GM21576 (cell line): Measurements from ENCODE around the gene DHRS1.
A peak's percentile ranks its signal among the peaks of the same experiment; 100 is the strongest.

ENCODE experiments used
- ATAC-seq: cut with Tn5 transposase; IDR thresholded peaks from one replicate; pipeline ENCODE4 v1.9.1; 2021; ENCODE audit warnings: mild to moderate bottlenecking, moderate library complexity; ENCODE audit not compliant: unreplicated experiment

The DHRS1 gene

DNA sequence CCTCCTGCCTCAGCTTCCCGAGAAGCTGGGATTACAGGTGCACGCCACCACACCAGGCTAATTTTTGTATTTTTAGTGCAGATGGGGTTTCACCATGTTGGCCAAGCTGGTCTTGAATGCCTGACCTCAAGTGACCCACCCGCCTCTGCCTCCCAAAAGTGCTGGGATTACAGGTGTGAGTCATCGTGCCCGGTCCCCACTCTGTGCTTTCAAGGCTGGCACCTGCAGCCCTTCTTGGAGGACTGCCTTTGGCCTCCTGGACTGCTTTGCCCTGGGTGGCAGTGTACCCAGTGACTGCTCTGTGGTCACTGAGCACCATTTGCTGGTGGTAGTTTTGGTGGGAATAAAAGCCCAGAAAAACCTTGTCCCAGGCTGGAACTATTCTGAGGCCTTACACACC is 12.6 kb downstream of the DHRS1 start:
- no peak for ATAC-seq

DNA sequence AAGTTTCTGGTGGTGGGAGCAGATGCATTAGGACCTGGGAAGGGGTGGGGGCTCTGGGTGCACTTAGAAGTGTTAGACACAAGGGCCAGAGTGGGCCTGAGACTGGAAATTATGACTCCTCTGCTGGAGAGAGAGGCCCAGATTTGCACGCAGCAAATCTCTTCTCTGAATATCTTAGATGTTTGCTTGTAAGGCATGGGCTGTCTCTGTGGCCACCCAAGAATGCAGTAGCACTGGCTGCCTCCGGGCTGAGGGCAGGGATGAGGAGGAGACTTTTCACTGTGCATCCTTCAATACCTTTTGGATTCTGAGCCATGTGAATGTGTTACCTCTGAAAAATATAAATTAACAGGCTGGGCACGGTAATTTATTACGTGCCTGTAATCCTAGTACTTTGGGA is 14.2 kb downstream of the DHRS1 start:
- ATAC-seq = no peak

- ATAC-seq = no peak
Measured at GRCh38 chr14:24284501-24285035, 15.0 kb downstream of the DHRS1 start.

DNA sequence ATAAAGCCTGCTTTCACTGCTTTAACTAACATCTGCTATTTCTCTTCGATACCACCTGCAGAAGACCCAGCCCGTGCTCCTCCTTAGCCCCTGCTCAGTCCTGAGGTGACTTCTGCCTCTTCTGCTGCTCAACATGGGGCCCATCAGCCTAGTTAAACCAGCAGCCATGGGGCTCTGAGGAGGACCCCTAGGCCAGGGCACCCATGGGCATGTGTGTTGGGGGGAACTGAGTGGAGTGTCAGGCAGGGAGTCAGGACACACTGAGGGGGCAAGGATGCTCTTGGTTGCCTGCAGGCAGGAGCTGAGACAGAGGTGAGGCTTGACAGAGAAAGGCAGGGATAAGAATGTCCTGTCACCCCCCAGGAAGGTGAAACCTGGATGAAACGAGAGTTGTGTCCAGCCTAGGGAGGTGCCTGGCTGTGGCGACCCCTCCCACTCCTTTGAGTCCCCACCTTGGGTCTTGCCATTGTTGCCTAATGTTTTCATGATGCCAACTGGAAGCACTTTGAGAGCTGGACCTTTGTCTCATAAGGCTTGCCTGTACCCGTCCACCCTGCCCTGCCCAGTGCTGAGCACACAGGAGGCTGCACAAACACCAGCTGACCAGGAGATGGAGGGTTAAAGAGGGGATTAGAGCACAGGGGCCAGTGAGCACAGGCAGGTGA is 15.7 kb downstream of the DHRS1 start:
- ATAC-seq = no peak

- ATAC-seq = no peak
Measured at GRCh38 chr14:24282736-24283135, 16.8 kb downstream of the DHRS1 start.

DNA sequence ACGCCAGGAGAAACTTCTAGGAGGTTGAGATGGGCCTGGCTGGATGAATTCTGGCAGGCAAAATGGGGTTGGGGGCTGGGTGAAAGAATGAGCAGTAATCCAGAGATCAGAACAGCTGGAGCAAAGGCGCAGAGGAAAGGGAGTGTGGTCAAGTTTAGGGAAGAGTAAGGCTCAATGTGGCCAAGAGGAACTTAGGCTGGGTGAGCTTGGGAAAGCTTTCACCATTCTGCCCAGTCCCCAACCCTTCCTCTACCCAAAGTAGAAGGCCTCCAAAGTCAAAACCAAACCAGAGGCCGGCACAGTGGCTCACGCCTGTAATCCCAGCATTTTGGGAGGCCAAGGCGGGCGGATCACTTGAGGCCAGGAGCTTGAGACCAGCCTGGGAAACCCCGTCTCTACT is 17.9 kb downstream of the DHRS1 start:
- no peak for ATAC-seq

- ATAC-seq = no peak
Measured at GRCh38 chr14:24280797-24281460, 18.7 kb downstream of the DHRS1 start.

DNA sequence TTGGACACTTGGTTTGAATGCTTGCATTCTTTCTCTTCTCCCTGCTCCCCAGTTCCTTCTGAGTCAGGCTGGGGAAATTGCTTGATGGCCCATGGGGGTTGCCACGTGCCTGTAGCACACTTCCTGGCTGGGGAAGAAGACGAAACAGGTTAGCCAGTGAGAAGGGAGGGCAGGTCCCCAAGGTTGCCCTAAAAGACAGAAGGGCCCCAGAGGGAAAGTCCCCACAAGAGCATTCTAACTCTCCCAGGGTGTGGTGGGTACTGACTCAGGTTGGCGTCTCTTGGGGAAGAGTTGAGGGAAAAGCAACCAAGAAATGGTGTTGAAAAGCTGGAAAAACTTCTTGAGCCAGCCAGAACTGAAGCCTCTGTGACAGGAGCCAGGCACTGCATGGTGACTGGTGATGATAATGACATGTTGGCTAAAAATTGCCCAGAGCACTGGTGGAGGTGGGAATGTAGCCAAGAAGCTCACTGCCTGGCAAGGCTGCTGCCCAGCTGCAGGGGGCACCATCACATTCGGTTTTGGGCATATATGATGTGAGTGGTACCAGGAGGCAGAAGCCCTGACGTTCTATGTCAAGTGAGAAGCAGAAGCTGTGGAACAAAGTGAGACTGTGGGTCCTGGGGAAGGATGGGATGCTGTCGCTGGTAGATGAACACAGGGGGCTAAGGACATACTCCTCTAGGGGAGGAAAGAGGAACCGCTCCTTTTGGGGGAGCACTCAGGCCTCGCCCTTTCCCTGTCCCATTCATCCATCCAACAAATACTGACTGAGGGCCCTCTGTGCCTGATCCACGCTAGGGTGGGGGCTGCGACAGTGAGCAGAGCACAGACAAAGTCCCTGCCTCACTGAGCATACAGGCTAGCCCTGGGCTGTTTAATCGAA is 20.0 kb downstream of the DHRS1 start:
- ATAC-seq = peak; percentile 66

GRCh38 chr14:24278424-24278823 is 21.2 kb downstream of the DHRS1 start:
- ATAC-seq = no peak

GRCh38 chr14:24277606-24278321 is 21.8 kb downstream of the DHRS1 start:
- no peak for ATAC-seq

DNA sequence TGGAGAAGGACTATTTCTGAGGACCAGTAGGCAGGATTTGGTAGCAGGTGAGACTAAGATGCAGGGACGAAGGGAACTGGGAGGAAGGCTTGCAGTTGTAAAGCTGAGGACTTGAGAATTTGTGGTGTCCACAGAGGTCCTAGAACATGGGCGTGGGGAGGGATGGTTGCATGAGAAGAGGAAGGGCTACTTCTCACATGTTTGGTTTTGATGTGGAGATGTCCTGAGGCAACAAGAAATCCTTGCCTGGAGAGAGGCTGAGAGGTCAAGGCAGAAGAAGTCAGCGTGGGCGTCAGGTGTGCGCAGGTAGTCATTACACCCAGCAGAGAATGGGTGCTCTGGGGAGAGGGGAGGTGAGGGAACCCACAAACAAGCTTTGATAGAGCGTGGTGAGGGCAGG is 22.5 kb downstream of the DHRS1 start:
- no peak for ATAC-seq

DNA sequence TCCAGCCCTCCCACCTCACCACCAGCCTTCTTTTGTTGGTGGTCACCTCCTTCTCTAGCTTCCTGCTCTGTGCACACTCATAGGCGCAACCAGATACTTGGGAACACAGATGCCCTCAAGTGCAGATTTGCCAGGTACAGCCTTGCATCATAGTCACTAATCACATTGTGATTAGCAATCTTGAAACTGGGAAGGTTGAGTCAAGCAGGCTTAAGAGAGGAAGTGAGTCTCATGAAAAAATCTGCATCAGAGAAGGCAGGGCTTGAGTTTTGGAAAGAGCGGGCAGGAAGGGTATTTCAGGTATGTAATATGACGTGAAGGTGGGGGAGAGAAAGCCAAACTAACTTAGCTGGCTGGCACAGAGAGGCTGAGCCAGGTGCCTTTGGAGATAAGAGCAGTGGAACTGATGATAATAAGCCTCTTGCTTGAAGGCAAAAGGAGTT is 25.5 kb downstream of the DHRS1 start:
- ATAC-seq = peak; percentile 44

DNA sequence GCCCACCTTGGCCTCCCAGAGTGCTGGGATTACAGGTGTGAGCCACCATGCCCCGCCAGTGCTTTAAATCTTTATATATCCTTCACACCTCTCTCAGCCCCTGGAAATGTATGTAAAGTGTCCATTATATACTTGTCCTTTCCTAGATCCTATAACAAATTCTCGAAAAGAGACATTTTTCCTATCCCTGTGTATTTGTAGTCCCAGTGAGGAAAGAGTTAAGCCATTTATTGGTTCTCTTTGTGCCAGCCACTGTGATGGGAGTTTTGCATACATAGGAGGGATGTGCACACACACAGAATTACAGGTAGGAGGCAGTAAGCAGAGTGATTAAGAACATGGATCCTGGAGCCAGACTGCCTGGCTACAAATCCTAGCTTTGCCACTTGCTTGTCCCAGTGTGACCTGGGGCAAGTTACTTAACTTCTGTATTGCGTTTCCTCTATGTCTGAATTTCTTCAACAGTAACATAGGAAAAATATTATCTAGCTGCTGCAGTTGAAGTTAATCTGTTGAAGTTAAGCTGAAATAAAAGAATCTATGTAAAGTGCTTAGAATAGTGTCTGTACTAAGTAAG is 26.1 kb downstream of the DHRS1 start:
- ATAC-seq = no peak

DNA sequence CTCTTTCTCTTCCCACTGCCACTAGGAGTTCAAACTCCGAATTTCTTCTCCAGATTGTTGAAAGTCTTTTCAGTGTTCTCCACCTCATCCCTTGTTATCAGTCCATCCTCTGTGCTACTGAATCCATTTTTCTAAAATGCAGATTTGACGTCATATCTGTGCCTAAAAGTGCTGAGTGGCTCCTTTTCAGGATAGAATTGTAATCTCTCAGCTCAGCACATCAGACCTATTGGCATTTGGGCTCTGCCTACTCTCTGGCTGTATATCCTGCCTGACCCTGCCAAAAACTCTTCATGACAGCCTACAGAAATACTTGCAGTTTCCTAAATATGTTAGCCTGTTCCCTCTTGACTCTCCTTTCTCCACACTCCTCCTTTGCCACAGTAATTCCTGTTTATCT is 27.1 kb downstream of the DHRS1 start:
- no peak for ATAC-seq

DNA sequence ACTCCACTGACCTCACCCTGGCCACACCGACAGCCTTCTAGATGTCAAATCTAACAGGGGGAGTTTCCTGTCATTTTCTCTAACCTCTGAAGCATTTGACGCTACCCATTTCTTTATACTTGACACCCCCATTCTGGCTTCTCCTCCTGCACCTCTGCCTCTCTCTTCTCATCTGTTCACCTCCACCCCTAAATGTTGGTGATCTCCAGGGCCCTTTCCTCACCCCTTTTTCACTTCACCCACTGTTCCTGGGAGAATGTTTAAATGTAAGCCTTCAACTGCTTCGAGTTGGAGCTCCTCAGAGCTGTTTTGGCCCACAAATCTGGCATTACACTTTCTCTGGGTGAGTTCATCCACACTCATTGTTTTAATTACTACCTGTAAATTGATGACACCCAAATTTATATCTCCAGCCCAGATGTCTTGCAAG is 27.7 kb downstream of the DHRS1 start:
- no peak for ATAC-seq

DNA sequence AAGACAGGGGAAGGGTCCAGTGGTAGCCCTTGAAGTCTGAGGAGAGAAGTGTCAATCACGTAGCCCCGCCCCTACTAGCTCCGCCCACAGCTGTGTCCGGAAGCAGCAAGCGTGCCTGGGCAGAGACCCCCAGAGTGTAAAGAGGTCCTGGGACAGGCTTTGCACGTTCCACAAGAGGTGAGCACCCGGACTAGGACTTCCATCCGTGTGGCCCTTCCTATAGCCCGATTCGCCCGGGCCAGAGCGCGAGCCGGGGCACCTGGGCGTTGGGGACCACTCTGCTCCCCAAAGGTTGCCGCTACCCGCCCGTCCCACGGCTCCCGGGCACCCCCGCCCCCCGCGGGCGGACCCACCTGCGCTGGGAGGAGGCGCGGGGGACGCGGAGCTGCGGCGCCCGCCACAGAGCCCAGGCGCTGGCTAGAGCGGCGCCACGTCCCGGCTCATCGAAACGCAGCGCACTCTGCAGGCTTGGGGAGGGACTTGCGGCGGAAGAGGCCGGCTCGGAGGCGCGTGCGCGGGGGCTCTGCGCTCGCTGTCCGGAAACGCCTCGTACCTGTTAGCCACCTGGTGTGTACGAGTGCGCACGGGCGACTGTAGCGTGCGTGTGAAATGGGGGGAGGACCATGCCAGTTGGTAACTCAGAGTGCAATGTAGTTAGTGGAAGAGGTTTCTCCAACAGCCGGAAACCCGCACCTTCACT is 28.3 kb downstream of the DHRS1 start, which contains the start of gene RABGGTA:
TSS of gene RABGGTA (minus strand) at position 464 of the 700 bp plus-strand sequence. CDS start 482 bp downstream, outside the sequence.
- peak; percentile 78 for ATAC-seq

GRCh38 chr14:24270537-24271133 is 28.9 kb downstream of the DHRS1 start:
- no peak for ATAC-seq

- no peak for ATAC-seq
Measured at GRCh38 chr14:24269910-24270536, 29.6 kb downstream of the DHRS1 start.

DNA sequence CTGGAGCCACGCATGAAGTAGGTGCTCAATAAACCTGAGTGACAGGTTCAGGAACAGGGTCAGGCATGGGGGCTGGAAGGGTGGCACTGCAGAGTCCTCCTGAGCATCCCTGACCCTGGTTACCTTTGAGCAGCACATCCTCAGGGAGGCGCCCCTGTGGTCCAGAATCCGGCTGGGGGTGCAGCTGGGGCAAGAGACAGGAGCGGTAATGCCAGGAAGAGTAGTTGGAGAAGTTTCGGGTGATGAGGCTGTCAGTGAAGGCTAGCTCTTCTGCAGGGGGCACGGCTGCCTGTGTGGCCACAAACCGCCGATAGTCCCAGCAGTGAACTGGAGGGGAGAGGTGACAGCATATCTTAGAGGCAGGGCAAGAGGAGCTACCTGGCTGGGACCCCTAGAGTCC is 30.2 kb downstream of the DHRS1 start:
- no peak for ATAC-seq
